ENCODE measurements around the gene HSPA2.

HSPA2 gene

GRCh38 chr14:64506721-64507120, 33.8 kb upstream of the HSPA2 start:
- TF ChIP-seq CTCF (conservative IDR thresholded peaks at IDR 0.05; ENCODE audit: low read depth, low read length) = no peak
- DNase-seq (ENCODE audit: low read depth) = no peak
- H3K4me3 ChIP-seq (ENCODE audit: low read depth, low read length) = peak overlapping the region; percentile 37

GRCh38 chr14:64507376-64508156, 33.0 kb upstream of the HSPA2 start:
- DNase-seq (ENCODE audit: low read depth) = peak; percentile 57
- H3K4me3 ChIP-seq (ENCODE audit: low read depth, low read length) = peak overlapping the region; percentile 11

GRCh38 chr14:64508215-64508776, 32.2 kb upstream of the HSPA2 start:
- DNase-seq (ENCODE audit: low read depth) = no peak
- TF ChIP-seq CTCF (conservative IDR thresholded peaks at IDR 0.05; ENCODE audit: low read depth, low read length) = no peak
- no peak overlapping the region for H3K4me3 ChIP-seq (ENCODE audit: low read depth, low read length)

More at GRCh38 chr14:64507376-64508156, 33.0 kb upstream of the HSPA2 start:
- no peak for TF ChIP-seq CTCF (conservative IDR thresholded peaks at IDR 0.05; ENCODE audit: low read depth, low read length)

- H3K4me3 ChIP-seq (ENCODE audit: low read depth, low read length) = no peak overlapping the region
- no peak for TF ChIP-seq CTCF (conservative IDR thresholded peaks at IDR 0.05; ENCODE audit: low read depth, low read length)
- no peak for DNase-seq (ENCODE audit: low read depth)
These were observed 31.5 kb upstream of the HSPA2 start for GRCh38 chr14:64509036-64509435.

- peak; percentile 89 for TF ChIP-seq CTCF (conservative IDR thresholded peaks at IDR 0.05; ENCODE audit: low read depth, low read length)
- no peak overlapping the region for H3K4me3 ChIP-seq (ENCODE audit: low read depth, low read length)
These were observed 29.5 kb upstream of the HSPA2 start for GRCh38 chr14:64510825-64511671.

GRCh38 chr14:64513271-64513670, 27.3 kb upstream of the HSPA2 start:
- DNase-seq (ENCODE audit: low read depth) = no peak
- TF ChIP-seq CTCF (conservative IDR thresholded peaks at IDR 0.05; ENCODE audit: low read depth, low read length) = no peak
- H3K4me3 ChIP-seq (ENCODE audit: low read depth, low read length) = no peak overlapping the region

More at GRCh38 chr14:64510825-64511671, 29.5 kb upstream of the HSPA2 start:
- DNase-seq (ENCODE audit: low read depth) = peak; percentile 83
